Measurements from ENCODE around the gene TMBIM6.
A peak's percentile ranks its signal among the peaks of the same experiment; 100 is the strongest.
"Not testable (repeated sequence)": the region's sequence is repeated elsewhere in the genome, so short reads cannot be mapped to it uniquely, and the experiment has no call there.

Gene TMBIM6

DNA sequence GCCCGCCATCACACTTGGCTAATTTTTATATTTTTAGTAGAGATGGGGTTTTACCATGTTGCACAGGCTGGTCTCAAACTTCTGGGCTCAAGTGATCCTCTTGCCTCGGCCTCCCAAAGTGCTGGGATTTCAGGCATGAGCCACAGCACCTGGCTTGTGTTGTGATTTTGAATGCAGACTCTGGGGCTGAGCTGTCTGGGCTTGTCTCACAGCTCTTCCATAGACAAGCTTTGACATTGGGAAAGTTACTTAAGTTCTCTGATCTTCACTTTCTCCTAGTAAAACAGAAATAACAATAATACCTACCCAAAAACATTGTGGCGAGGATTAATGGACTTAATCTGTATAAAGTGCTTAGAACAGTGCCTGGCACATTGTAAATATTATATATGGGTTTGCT is 36.0 kb downstream of the TMBIM6 start:
- DNase-seq (ENCODE audit: low spot score) = no peak

DNA sequence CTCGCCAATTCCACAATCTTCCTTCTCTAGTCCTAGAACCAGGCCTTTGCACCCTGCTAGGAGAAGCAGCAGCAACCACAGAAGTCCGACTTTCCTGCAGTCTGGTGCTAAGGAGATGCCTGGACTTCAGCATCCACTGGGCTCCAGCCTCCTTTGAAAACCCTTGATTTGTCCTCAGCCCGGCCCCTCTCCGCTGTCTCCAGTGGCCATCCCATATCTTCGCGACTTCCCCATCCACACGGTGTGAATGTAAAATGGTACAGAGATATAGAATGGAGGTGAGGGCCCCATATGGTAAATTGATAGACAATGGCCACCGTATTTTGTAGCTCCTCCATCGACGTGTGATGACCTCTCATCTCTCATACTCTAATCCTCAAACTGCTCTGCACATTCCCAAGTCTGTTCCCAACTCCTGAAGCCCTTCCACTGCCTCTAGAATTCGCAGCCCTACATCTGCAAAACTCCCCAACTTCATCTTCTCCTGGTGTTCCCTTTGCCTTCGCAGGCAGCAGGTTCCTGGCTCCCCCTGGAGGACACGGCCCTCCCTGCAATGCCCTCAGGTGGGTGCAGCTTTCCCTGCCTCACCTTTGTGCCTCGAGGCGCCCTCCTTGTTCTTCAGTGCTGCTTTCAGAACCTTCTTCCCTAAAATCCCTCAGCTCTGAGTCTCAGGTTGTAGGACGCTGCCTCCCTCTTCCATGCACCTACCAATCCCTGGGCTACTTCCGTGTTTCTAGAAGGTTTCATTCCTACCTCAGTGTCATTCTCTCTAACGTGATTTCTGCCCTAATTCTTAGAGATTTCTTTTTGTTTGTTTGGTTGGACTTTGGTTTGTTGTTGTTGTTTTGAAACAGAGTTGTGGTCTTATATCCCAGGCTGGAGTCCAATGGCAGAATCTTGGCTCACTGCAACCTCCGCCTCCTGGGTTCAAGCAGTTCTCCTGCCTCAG is 36.7 kb downstream of the TMBIM6 start:
- DNase-seq (ENCODE audit: low spot score) = no peak

DNA sequence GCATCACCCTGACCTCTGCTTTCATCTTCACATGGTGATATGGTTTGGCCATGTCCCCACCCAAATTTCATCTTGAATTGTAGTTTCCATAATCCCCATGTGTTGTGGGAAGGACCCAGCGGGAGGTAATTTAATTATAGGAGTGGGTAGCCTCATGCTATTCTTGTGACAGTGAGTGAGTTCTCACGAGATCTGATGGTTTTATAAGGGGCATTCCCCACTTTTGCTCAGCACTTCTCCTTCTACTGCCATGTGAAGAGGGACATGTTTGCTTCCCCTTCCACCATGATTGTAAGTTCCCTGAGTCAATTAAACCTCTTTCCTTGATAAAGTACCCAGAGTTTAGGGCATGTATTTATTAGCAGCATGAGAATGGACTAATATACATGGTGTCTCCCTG is 38.2 kb downstream of the TMBIM6 start:
- no peak for DNase-seq (ENCODE audit: low spot score)

DNA sequence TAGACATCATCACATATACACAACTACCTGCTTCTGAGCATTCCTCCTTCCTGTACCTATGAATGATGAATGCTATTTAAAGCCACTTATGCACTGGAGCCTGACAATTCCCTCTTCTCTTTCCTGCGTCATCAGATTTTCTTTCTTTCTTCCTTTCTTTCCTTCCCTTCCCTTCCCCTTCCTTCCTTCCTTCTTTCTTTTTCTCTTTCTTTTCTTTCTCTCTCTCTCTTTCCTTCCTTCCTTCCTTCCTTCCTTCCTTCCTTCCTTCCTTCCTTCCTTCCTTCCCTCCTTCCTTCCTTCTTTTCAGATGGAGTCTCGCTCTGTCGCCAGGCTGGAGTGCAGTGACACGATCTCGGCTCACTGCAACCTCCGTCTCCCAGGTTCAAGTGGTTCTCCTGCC is 39.6 kb downstream of the TMBIM6 start:
- not testable (repeated sequence) for DNase-seq (ENCODE audit: low spot score)

DNA sequence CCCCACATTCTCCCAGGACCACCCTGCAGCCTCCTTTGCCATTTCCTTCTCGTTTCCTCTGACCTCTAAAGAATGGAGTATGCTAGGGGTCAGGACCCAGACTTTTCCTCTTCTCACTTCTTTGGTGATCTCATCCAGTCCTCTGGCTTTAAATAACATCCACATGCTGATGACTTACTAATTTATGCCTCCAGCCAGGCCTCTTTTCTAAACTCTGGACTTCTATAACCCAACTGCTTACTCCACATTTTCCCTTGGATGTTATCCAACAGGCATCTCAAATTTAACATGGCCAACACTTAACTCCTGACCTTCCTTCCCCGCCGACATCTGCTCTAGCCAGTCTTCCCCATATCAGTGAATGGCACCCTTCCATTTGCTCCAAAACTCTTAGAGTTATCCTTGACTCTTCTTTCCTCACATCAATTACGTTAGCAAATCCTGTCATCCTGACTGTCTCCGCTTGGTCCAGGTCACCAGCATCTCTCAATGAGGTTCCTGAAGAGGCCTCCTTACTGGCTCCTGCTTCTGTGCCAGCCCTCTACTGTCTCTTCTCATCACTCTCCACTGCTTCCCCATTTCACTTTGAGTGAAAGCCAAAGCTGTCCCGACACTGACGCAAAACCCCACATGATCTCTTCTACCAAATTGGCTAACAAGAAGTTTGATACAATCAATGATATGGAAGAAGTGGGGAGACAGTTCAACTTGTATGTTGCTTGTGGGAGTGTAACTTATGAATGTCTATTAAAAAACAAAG is 42.7 kb downstream of the TMBIM6 start:
- peak; percentile 97 for DNase-seq (ENCODE audit: low spot score)

DNA sequence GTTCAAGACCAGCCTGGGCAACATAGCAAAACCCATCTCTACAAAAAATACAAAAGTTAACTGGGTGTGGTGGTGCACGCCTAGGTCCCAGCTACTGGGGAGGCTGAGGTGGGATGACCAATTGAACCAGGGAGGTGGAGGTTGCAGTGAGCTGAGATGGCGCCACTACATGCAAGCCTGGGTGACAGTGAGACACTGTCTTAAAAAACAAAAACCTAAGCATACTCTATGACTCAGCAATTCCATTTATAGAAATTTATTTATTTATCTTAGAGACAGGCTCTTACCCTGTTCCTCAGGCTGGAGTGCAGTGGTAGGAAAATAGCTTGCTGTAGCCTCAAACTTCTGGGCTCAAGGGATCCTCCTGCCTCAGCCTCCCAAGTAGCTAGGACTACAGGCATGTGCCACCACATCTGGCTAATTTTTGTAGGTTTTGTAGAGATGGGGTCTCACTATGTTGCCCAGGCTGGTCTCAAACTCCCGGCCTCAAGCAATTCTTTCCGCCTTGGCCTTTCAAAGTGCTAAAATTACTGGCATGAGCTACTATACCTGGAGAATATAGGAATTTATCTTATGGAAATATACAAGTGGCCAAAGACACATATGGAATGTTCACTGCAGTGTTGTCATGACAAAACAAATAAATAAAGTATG is 43.5 kb downstream of the TMBIM6 start:
- no peak for DNase-seq (ENCODE audit: low spot score)

DNA sequence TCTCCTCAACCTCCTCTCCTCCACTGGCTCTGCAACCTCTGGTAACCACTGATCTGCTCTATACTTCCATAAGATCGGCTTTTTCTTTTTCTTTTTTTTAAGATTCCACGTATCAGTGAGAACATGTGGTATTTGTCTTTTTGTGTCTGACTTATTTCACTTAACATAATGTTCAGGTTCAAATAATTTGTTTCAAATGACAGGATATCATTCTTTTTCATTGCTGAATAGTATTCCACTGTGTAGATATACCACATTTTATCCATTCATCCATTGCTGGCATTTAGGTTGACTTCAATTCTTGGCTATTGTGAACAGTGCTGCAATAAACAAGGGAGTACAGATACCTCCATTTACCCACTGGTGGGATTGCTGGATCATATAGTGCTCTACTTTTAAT is 46.3 kb downstream of the TMBIM6 start:
- DNase-seq (ENCODE audit: low spot score) = no peak

DNA sequence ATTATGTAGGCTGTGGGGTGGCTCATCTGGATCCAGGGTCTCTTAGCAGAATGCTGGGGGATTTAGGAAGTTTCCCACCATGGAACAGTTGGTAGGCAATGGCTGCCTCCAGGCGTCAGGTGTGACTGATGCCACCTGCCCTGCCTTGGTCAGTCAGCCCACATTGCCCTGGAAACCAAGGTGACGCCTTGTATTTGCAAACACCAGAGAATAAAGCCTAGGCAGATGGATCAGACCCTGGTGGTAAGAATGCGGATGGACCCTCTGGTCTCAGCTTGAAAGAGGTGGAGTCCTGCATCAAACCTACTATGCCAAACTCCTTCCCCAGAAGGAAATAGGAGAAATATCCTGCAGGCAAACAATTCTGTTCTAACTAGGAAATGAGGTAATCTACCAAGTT is 48.6 kb downstream of the TMBIM6 start:
- no peak for DNase-seq (ENCODE audit: low spot score)

DNA sequence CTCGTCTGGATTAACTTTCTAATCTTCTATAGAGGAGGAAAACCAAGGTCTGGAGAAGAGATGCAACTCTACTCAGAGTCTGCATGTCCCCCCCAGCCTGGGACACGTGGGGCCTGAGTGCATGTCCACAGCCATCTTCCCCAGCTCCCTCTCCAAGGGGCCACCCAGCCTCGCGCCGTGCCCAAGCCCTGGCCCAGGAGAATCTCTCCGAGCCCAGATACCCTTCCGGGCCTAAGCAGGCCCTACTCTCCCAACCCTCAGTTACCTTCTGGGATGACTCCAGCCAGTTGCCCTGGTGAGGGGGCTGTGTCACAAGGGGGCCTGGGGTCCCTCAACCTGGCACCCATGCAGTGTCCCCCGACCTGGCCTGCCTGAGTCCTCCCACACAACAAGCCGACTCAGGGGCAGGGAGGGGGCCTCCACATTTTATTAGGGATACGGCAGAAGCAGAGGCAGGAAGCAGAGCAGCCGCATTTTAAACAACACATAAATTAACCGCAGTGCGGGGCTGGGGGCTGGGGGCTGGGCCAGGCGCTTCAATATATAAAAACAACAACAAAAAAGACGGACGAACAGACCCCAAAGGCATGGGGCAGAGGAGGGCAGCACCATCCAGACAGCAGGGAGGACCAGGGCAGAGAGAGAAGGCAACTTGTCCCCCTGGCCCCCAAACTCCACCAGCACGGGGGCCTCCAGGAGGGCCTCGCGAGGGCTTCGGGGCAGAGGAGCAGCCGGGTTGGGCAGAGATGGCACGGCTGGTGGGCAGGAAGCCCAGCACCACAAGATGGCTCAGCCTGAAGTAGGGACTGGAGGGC is 49.6 kb downstream of the TMBIM6 start:
- DNase-seq (ENCODE audit: low spot score) = no peak

DNA sequence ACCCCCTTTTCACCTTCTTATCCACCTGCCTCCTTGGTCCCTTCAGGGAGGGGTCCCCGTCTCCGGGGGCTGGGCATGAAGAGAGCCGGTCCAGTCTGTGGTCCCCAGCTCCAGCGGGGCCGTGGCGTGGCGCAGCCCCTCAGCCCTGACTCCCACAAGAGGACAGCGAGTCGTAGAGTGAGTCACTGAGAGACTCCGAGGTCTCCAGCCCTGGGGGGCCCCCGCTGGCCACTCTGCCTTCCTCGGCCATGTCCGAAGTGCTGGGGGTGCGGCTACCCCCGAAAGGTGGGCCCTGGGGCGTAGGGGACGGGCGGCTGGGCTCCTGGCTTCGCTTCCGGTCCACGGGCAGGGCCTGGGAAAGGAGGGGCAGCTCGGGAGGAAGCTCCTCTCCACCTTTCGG is 50.3 kb downstream of the TMBIM6 start:
- no peak for DNase-seq (ENCODE audit: low spot score)

DNA sequence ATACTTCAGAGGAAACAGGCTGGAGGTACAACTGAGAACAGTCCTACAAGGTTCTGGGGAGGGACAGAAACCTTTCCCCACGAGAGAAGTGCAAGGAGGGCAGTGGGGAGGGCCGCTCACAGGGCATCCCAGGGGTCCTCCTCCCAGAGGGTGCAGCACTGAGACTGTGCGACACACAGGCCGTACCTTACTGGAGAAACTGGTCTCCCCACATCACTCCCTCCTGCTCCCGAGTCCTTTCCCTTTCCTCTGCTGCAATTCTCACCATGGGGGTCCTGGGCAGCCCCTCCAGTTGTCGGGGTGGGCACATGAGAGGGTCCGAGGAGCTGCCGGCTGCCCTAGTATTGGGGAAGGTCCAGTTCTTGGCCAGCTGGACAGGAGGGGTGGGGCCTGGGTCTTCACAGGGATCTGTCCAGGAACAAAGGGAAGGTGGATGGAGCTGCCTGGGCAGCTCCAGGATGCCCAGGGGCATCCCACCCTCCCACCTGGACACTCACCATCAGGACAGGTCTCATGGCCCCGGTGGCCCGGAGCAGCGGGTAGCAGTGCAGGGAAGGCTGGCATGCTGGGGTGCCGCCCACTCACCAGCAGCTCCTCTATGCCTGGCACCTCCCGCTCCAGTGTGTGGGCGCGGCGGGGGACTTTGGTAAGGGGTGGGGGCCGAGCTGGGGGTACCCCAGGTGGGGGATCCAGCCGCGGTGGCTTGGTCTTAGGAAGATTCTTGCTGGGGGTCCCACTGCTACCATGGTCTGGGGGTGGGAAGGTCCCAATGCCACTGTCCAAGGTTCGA is 51.0 kb downstream of the TMBIM6 start:
- no peak for DNase-seq (ENCODE audit: low spot score)

DNA sequence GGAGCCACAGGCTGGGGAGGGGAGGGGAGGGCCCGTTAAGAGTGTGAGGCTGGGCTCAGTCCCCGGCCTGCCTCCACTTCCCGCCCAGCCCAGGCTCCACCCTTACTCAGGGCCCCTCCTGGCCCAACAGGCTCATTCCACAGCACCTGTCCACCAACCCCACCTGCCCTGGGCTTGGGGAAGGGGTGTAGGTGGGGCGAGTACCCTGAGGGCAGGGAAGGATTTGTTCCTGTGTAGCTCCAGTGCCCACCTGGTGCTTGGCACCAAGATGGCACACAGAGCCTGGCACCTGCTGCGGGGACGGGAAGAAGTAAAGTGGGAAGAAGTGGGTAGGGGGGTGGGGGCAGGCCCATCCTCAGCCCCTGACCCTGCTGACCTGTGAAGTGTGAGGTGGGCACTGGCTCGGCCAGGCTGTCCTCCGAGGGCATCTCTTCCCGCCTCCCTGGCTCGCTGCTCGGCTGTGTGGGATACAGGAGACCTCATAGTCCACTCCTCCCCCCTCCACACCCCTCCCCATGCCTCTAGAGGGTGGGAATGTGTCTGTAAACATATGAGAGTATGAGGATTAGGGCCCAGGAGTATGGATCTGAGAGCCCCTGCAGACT is 51.7 kb downstream of the TMBIM6 start:
- no peak for DNase-seq (ENCODE audit: low spot score)

DNA sequence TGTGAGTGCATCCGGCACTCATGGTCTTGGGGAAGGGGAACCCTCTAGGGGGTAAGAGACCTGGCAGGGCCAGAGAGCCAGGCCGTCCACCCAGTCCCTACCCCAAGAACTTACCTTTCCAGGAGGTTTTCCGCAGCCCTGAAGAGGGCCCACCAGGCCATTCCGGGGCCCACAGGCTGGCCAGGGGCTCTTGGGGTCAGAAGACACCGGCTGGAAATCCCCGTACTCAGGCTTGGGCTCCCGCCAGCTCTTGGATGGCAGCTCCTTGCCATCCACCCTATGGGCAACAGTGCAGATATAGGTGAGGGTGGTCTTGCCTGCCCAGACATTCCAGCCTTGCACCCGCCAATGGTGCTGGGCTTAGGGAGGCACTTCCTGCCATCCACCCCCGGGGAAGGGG is 52.3 kb downstream of the TMBIM6 start:
- DNase-seq (ENCODE audit: low spot score) = no peak

DNA sequence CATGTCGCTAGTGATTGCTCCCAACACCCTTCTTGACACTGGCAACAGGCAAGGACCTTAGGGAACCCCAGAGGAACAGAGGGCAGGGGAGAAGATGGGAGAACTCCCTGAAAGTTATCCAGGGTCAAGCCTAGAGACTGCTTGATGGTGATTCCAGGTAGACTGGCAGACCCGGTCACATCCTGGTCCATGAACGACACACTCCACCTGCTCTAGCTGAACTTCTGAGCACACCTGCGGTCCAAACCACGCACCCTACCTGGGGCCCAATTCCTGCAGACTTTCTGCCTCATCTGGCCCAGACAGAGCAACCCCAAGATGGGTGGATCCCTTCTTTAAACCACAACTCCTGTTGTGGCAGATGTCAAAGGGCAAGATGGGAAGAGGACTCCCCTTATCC is 52.7 kb downstream of the TMBIM6 start:
- DNase-seq (ENCODE audit: low spot score) = no peak

DNA sequence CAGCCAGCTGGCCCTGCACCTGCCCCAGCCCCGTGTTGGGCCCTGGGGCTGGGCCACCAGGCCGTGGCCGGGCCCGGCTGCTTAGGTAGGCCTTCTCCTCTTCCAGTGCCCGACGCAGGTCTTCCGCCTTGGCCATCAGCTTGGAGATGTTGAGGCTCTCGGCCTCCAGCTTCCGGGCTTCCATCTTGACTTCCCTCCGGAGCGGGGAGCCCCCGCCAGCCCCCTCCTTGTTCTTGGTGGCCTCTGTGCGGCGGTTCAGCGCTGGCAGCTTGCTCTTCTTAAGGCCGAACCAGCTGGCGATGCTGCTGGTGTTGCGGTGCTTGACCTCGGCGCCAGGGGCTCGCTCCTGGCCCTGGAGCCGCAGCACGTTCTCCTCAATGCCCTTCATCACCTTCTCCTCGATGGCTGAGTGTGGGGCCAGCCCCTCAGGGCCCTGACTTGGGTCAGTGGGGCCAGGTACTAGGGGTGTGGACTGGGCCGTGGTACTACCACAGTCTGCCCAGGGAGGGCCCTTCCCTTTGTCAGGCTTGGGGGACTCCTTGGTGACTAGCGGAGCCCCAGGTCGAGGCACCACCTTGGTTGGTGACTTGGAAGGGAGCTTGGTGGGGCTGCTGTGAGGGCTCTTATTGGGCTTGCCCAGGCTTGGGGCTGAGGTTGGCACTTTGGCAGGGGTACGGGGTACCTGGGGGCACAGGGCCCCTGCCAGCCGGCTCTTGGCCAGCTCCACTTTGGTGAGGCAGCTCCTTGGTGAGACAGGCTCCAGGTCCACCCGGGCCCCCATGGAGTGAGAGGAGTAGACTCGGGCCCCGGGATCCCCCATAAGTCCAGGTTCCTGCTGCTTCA is 53.7 kb downstream of the TMBIM6 start:
- no peak for DNase-seq (ENCODE audit: low spot score)

DNA sequence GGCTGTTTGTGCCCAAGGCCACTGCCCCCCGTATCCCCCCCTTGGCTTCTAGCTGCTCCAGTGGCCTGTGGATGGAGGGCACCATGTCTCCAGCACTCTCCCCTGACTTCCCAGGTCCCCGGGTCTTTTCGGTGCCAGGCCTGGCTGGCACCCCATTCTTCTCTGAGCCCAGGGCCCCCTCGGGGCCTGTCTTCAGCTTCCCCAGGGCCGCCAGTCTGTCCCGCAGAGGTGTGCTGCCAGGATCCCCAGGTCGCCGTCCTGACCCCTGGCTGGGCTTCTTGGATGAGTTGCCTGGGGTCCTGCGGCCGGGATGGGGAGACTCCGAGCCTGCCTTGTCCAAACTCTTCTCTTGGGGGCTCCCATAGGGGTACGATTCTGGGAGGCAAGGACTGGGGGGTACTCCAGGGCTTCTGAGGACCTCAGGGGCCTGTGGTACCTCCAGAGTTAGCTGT is 54.3 kb downstream of the TMBIM6 start:
- no peak for DNase-seq (ENCODE audit: low spot score)

DNA sequence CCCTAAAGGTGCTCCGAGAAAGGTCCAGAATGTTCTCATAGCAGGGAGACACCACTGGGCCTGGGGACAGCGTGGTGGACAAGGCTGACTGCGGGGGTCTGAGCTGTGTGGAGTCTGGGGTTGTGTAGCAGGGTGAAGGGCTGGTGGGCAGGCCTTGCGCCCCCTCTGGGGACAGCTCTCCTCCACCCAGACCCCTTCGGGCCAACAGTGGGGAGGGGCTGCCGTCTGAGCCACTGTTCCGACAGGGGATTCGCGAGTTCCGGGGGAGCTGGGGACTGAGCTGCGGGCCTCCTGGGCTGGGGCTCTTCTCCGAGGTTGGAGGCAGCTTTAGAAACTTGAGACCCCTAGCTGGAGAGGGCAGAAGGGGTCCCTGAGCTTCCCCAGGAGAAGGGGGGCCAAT is 54.8 kb downstream of the TMBIM6 start:
- DNase-seq (ENCODE audit: low spot score) = no peak

DNA sequence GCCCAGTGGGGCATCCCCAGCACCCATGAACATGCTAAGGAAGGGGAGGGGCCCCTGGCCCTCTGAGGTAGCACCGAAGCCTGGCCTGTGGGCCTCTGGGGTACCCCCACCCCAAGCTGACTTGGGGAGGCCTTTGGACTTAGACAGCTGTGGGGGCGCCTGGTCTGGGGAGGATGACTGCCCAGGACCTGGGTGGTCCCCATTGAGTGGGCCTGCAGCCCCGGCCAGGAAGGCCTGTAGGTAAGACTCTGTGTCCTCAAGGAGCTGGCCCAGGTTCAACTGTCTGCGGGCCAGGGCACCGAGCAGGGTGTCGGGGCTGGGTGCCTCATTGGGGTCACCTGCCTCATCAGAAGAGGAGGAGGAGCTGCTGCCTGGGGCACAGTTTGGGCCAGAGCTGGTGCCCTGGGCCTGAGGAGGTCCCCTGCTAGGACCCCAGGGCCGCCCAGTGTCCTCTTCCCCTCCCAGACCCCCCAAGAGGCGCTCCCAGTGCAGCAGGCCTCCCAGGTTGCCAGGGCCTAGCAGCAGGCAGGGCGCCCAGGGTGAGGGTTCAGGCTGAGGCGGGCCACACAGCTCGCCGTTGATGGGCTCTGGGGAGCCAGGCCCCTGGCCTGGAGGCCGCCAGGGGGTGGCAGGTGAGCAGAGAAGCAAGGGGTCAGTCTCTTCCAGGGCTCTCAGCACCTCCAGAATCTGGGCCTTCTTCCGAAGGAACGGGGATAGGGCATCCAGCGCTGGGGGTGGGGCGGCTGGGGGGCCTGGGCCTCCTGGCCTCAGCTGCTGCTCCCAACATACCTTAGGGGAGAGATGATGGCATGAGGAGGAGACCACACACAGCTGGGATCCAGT is 55.5 kb downstream of the TMBIM6 start:
- no peak for DNase-seq (ENCODE audit: low spot score)

DNA sequence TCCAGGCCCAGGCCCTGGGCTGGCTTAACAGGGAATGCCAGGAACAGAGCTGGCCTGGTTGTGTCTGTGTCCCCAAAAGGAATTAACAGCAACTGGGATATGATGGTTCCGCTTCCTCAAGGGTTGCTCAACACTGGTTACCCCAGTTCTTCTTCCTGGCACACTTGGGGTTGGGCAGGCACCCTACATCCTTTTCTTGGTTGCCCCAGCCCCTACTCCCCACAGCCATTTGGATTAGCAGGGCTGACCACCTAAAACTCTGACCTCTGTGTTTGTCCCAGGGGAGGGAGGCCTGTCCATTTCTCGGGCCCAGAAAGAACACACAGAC is 56.1 kb downstream of the TMBIM6 start:
- DNase-seq (ENCODE audit: low spot score) = no peak
